Amniotic epithelial cell (primary cell): ENCODE results near the gene COPS7B.

Experiments
- DNase-seq: peaks from one replicate; pipeline ENCODE4 v3.0.0-alpha.2; 2010; ENCODE audit warnings: low read depth

Gene COPS7B

DNA sequence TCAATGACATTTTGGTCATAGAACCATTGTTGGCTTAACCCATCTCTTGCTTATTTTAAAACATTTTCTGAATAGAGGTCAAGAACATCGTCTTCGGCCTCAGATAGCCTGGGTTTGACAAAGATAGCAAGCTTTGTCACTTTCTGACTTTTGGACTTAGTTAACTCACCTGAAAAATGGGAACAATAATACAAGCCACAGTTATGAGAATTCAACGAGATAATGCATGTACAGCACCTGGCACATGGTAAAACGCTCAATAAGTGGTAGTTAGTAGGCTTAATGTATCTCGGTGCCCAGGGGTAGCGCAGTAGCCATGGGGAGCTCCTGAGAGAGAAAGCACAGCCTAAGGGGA, 446 bp upstream of the COPS7B start:
- DNase-seq = no peak

DNA sequence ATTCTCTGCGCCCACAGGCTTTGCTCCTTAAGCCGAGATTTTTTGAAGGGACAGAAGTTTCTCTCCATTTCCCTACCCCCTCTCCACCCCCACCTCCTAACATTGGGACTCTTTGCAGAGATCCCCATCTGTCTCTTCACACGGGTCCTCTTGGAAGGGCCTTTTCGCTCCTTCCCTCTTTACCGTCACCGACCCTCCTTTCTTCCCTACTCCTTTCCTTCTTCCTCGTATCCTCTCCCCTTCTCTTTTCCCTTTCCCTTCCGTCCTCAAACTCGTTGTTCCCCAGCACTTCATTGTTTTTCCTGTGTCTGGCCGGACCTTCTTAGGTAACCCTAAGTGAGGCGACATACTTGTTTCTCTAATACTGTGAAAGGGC, 660 bp downstream of the COPS7B start:
- DNase-seq = no peak

GRCh38 chr2:231791107-231791506, 4.9 kb downstream of the COPS7B start:
- no peak for DNase-seq

DNA sequence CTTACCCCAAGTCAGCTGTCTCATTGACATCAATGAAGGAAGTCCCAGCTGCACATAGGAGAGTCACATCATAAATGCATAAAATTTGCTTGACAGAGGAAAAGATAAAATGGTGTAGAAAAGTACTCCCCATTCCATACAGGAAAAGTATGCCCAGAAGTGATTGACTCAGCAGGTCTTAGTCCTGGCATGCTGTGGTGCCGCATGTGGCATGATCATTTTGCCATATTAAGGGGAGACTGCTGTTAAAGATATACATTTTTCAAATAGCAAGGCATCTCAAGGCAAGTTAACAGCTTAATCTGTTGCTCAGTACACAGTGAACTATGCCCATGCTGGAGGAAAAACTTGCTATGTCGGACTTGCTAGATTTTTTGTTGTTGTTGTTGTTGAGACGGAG, 8.1 kb downstream of the COPS7B start:
- DNase-seq = no peak

GRCh38 chr2:231795525-231796327, 9.5 kb downstream of the COPS7B start:
- peak; percentile 72 for DNase-seq

DNA sequence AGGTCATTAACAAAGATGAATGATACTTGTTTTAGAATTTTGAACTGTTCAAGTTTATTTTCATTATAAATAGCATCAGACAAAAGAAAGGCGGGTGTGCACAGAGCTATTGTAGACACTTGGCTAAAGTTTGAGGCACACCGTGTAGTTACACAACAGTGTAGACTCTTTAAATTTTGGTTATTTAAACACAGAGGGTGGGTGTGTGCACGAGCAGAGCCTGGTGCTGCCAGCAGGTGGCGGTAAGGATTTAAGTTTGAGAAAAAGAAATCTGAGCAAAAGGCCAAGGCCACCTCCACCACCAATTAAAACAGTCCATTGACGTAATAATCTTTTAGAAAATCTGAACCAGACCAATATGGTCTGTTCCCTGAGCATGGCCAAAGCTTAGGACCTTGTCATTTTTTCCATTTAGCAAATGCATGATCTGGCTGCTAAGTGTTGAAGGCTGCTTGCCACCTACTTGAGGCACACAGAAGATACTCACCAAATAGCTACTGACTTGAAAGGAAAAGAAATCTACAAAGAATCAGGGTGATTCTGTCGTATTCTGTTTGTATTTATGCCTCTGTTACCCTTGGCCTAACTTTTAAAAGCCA, 14.3 kb downstream of the COPS7B start:
- peak; percentile 34 for DNase-seq

DNA sequence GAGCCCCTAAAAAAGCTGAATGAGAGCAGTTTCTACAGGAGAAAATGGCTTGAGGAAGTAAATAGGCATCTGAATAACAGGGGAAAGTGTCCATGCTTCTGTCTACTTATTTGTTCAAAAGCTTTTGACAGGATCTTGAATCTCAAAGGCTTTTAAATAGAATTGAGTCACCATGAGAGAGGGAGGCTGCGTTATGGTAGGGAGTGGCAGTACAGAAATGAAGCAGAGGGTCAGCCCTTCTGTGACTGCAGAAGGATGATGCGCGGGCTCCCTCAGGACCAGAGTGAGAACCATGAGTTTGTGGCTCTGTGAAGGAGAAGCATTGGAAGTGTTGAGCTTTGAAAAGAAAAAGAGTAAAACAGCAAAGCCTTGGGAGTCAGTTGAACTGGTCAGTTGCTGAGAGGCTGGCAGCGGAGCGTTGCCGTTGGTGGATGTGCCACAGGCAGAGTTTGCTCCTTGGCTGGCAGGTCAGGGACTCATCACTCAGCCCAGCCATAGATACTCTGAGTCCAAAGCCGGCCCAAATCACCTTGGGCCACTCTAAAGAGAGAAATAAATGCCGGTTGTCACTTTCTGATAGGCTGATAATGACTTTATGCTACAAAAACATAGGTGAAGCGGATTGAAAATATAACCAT, 17.4 kb downstream of the COPS7B start:
- no peak for DNase-seq

GRCh38 chr2:231807020-231807419, 20.8 kb downstream of the COPS7B start:
- no peak for DNase-seq

GRCh38 chr2:231810905-231811304, 24.7 kb downstream of the COPS7B start:
- peak; percentile 78 for DNase-seq

- DNase-seq = no peak
These were observed 30.2 kb downstream of the COPS7B start for GRCh38 chr2:231816327-231817026.

DNA sequence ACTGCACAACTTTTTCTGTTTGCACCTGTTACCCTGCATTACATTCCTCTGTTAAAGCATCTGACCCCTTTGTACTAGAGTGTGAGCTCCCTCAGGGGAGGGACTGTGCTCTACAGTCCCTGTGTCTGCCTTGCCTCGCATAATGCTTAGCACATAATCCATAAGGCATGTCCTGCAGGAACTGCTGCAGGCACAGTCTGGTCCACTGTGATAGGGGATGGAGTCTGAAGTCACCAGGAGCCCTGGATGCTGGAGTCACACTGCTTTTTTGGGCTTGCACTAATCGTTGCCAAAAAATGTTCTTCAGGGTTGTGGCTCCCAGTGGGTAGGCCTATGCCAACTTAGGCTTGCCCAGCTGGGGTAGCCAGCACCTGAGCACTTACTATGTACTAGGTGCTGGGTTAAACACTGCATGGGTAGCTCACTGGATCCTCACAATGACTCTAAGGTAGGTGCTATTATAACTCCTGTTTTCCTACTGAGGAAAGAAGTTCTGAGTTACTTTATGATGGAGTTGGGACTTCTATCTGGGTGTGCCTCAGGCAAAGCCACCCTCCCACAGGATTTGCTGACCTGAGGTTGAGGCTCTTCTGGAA, 33.3 kb downstream of the COPS7B start:
- no peak for DNase-seq

DNA sequence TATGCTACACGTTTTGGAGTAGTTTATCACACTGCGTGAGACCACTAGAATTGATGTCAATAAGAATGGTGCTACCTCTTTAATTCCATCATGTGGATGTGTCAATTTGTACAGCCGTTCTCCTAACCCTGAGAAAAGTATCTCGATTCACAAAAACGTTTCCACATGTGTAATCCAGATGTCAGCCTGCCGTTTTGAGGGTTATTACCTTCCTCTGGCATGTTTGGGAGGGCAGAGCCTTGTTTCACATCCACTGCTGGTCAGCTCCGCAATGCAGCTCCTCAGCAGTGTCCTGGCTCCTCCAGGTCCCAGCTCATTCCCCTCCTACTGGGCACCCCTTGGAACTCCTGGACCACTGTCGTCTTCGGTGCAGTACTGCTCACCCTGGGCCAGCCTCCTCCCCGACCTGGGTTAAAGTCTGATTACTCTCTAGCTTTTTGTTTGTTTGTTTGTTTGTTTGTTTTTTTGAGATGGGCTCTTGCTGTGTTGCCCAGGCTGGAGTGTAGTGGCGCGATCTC, 34.6 kb downstream of the COPS7B start:
- no peak for DNase-seq

GRCh38 chr2:231821908-231822307, 35.7 kb downstream of the COPS7B start:
- no peak for DNase-seq

GRCh38 chr2:231853105-231853504, 66.9 kb downstream of the COPS7B start:
- DNase-seq = no peak

DNA sequence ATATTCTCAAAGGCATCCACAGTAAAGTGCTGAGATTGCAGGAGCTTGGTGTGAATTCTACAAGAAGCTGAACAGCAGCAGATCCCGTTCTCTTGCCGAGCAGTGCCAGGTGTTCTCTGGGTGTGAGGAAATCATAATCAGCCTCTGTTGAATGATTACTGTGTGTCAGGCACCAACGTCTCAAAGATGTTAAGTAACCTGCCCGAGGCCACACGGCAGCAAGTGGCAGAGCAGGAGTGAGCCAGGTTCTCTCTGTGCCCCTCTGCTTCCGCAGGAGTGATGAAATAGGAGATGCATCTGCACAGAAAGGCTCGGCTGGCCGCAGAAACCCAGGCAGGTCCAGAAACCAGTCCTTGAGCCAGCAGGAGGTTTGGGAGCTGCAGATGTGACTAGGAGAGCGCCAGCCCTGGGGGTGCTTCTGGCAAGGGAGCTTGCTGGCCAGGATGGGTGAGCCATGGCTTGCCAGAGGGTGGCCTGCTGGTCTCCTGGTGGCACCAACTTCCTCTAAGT, 68.4 kb downstream of the COPS7B start:
- no peak for DNase-seq

DNA sequence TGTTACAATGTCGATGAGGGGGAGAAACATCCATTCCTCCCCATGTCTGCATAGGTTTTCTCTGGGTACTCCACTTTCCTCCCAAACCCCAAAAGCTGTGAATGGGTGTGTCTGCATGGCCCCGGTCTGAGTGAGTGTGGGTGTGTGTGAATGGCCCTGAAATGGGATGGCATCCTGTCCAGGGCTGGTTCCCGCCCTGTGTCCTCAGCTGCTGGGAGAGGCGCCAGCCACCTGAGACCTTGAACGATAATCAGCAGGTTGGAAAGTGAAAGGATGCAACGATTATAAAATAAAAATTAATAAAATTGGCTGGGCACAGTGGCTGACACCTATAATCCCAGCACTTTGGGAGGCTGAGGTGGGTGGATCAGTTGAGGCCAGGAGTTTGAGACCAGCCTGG, 70.7 kb downstream of the COPS7B start:
- DNase-seq = no peak
